Neural cell (in vitro differentiated cells): ENCODE measurements around the gene ST3GAL2.

Experiments
- EP300 ChIP-seq: fragments of 450-650 bp; conservative IDR thresholded peaks from 2 replicates; pipeline ENCODE4 v1.6.1; 2014; ENCODE audit warnings: antibody characterized with exemption, mild to moderate bottlenecking, moderate library complexity; ENCODE audit not compliant: poor library complexity, severe bottlenecking
- POLR2AphosphoS5 ChIP-seq: IDR thresholded peaks from 2 replicates; pipeline ENCODE4 v1.6.1; 2012
- TAF1 ChIP-seq: IDR thresholded peaks from 2 replicates; pipeline ENCODE4 v1.6.1; 2012; ENCODE audit warnings: low read depth
- TF ChIP-seq, protein P1 (sequence below): fragments of 450-650 bp; IDR thresholded peaks from 2 replicates; pipeline ENCODE4 v1.5.1; 2014; ENCODE audit warnings: antibody characterized with exemption, mild to moderate bottlenecking, moderate library complexity; ENCODE audit not compliant: poor library complexity, severe bottlenecking
- TF ChIP-seq, protein P2 (sequence below): IDR thresholded peaks from 2 replicates; pipeline ENCODE4 v1.6.1; 2012; ENCODE audit warnings: borderline replicate concordance

DNA sequence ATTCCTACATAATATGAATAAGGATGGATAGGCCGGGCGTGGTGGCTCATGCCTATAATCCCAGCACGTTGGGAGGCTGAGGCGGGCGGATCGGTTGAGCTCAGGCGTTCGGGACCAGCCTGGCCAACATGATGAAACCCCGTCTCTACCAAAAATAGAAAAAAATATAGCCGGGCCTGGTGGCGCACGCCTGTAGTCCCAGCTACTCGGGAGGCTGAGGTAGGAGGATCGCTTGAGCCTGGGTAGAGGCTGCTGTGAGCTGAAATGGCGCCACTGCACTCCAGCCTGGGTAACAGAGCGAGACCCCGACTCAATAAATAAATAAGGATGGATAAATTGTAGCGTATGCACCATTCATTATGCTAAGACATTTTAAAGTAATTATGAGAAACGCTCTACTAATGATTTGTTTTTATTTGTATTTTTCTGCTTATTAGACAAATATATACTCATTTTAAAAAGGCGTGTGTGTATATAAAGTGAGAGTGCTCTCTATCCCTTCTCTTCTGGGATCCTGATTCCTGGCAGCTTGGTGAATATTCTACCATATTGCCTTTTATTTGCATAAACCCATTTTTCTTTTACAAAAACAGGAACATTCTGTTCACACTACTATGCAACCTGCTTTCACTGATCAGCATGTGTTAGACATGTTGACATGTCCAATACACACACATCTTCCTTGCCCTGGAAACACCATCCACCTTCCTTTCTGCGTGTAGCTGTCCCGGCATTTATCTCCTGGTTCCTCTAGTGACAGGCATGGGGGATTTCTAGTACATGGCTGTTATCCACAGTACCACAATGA is 65.8 kb downstream of the ST3GAL2 start:
- TF ChIP-seq, protein P1, sequence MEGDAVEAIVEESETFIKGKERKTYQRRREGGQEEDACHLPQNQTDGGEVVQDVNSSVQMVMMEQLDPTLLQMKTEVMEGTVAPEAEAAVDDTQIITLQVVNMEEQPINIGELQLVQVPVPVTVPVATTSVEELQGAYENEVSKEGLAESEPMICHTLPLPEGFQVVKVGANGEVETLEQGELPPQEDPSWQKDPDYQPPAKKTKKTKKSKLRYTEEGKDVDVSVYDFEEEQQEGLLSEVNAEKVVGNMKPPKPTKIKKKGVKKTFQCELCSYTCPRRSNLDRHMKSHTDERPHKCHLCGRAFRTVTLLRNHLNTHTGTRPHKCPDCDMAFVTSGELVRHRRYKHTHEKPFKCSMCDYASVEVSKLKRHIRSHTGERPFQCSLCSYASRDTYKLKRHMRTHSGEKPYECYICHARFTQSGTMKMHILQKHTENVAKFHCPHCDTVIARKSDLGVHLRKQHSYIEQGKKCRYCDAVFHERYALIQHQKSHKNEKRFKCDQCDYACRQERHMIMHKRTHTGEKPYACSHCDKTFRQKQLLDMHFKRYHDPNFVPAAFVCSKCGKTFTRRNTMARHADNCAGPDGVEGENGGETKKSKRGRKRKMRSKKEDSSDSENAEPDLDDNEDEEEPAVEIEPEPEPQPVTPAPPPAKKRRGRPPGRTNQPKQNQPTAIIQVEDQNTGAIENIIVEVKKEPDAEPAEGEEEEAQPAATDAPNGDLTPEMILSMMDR: no peak
- TF ChIP-seq EP300 (no peak), POLR2AphosphoS5 (no peak), TAF1 (no peak)
- TF ChIP-seq, protein P2, sequence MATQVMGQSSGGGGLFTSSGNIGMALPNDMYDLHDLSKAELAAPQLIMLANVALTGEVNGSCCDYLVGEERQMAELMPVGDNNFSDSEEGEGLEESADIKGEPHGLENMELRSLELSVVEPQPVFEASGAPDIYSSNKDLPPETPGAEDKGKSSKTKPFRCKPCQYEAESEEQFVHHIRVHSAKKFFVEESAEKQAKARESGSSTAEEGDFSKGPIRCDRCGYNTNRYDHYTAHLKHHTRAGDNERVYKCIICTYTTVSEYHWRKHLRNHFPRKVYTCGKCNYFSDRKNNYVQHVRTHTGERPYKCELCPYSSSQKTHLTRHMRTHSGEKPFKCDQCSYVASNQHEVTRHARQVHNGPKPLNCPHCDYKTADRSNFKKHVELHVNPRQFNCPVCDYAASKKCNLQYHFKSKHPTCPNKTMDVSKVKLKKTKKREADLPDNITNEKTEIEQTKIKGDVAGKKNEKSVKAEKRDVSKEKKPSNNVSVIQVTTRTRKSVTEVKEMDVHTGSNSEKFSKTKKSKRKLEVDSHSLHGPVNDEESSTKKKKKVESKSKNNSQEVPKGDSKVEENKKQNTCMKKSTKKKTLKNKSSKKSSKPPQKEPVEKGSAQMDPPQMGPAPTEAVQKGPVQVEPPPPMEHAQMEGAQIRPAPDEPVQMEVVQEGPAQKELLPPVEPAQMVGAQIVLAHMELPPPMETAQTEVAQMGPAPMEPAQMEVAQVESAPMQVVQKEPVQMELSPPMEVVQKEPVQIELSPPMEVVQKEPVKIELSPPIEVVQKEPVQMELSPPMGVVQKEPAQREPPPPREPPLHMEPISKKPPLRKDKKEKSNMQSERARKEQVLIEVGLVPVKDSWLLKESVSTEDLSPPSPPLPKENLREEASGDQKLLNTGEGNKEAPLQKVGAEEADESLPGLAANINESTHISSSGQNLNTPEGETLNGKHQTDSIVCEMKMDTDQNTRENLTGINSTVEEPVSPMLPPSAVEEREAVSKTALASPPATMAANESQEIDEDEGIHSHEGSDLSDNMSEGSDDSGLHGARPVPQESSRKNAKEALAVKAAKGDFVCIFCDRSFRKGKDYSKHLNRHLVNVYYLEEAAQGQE: no peak
